ENCODE data around the gene OR8J1. TPM values are rescaled to one million over a fixed set of nuclear protein-coding genes. Genes with fewer than 3 reads are reported as not detected.
"Not testable (repeated sequence)": the region's sequence is repeated elsewhere in the genome, so short reads cannot be mapped to it uniquely, and the experiment has no call there.

OR8J1 gene
- total RNA-seq = not detected

- no peaks in the 10 kb centered on the region for H3K4me1 Mint-ChIP-seq
- intact Hi-C loops (cut with DNase I, micrococcal nuclease) = no loop called here
- no peaks in the 10 kb centered on the region for H3K36me3 Mint-ChIP-seq (ENCODE audit: low read depth)
Measured at GRCh38 chr11:56353991-56354390, at the start of gene OR8J1. Gene OR8J1 (plus strand): TSS chr11:56354291. CDS start chr11:56360247, 5,956 bp downstream.

GRCh38 chr11:56307836-56308235 is 46.3 kb upstream of the OR8J1 start:
- Mint-ChIP-seq H3K36me3 (ENCODE audit: low read depth) (no peaks in the 10 kb centered on the region), H3K27ac (no peak overlapping the region), H3K4me3 (no peak overlapping the region), H3K9me3 (ENCODE audit: low read depth) (peaks cover 25% of the 10 kb centered on the region), H3K27me3 (no peaks in the 10 kb centered on the region), H3K4me1 (no peaks in the 10 kb centered on the region)
- intact Hi-C loops (cut with DNase I, micrococcal nuclease) = no loop called here
- ATAC-seq (no peak), DNase-seq (no peak)
- CTCF ChIA-PET = no interaction called here
- POLR2A ChIA-PET = no interaction called here

More at GRCh38 chr11:56353991-56354390, at the start of gene OR8J1:
- H3K27me3 Mint-ChIP-seq = no peaks in the 10 kb centered on the region
- ChIA-PET CTCF (no interaction called here), POLR2A (no interaction called here)
- DNase-seq (no peak), ATAC-seq (no peak)
- H3K27ac Mint-ChIP-seq = no peak within 1 kb of the TSS
- H3K9me3 Mint-ChIP-seq (ENCODE audit: low read depth) = no peaks in the 10 kb centered on the region
- H3K4me3 Mint-ChIP-seq = no peak within 1 kb of the TSS

GRCh38 chr11:56314844-56315243 is 39.2 kb upstream of the OR8J1 start, which contains the start of gene OR8K3:
Gene OR8K3 (plus strand): TSS chr11:56315144. CDS start chr11:56318307, 3,163 bp downstream.
- ChIA-PET CTCF (no interaction called here), POLR2A (no interaction called here)
- H3K27ac Mint-ChIP-seq = no peak within 1 kb of the TSS
- intact Hi-C loops (cut with DNase I, micrococcal nuclease) = no loop called here
- H3K4me3 Mint-ChIP-seq = no peak within 1 kb of the TSS
- H3K9me3 Mint-ChIP-seq (ENCODE audit: low read depth) = peaks cover 15% of the 10 kb centered on the region
- H3K36me3 Mint-ChIP-seq (ENCODE audit: low read depth) = no peaks in the 10 kb centered on the region
- no peaks in the 10 kb centered on the region for H3K4me1 Mint-ChIP-seq
- DNase-seq (no peak), ATAC-seq (no peak)
- H3K27me3 Mint-ChIP-seq = no peaks in the 10 kb centered on the region

GRCh38 chr11:56331861-56332491 is 22.1 kb upstream of the OR8J1 start:
- H3K4me1 Mint-ChIP-seq = no peaks in the 10 kb centered on the region
- no peaks in the 10 kb centered on the region for H3K27me3 Mint-ChIP-seq
- peaks cover 5% of the 10 kb centered on the region for H3K9me3 Mint-ChIP-seq (ENCODE audit: low read depth)
- no peak overlapping the region for H3K27ac Mint-ChIP-seq
- POLR2A ChIA-PET = no interaction called here
- DNase-seq = no peak
- ATAC-seq = no peak
- no peak overlapping the region for H3K4me3 Mint-ChIP-seq
- CTCF ChIA-PET = no interaction called here
- H3K36me3 Mint-ChIP-seq (ENCODE audit: low read depth) = no peaks in the 10 kb centered on the region
- intact Hi-C loops (cut with DNase I, micrococcal nuclease) = no loop called here

- no peak overlapping the region for H3K4me3 Mint-ChIP-seq
- H3K36me3 Mint-ChIP-seq (ENCODE audit: low read depth) = no peaks in the 10 kb centered on the region
- no peaks in the 10 kb centered on the region for H3K4me1 Mint-ChIP-seq
- POLR2A ChIA-PET = no interaction called here
- CTCF ChIA-PET = no interaction called here
- intact Hi-C loops (cut with DNase I, micrococcal nuclease) = no loop called here
- peaks cover 7% of the 10 kb centered on the region for H3K9me3 Mint-ChIP-seq (ENCODE audit: low read depth)
- ATAC-seq (no peak), DNase-seq (no peak)
- H3K27me3 Mint-ChIP-seq = no peaks in the 10 kb centered on the region
- H3K27ac Mint-ChIP-seq = no peak overlapping the region
Measured at GRCh38 chr11:56333156-56333555, 20.9 kb upstream of the OR8J1 start.

- intact Hi-C loops (cut with DNase I, micrococcal nuclease) = no loop called here
- Mint-ChIP-seq H3K27ac (no peak overlapping the region), H3K36me3 (ENCODE audit: low read depth) (no peaks in the 10 kb centered on the region), H3K9me3 (ENCODE audit: low read depth) (peaks cover 20% of the 10 kb centered on the region), H3K4me1 (no peaks in the 10 kb centered on the region), H3K4me3 (no peak overlapping the region), H3K27me3 (no peaks in the 10 kb centered on the region)
- DNase-seq (no peak), ATAC-seq (no peak)
- ChIA-PET CTCF (no interaction called here), POLR2A (no interaction called here)
Measured at GRCh38 chr11:56340289-56340688, 13.8 kb upstream of the OR8J1 start.

- H3K9me3 Mint-ChIP-seq (ENCODE audit: low read depth) = peaks cover 14% of the 10 kb centered on the region
- no peak within 1 kb of the TSS for H3K27ac Mint-ChIP-seq
- POLR2A ChIA-PET = no interaction called here
- H3K4me3 Mint-ChIP-seq = no peak within 1 kb of the TSS
- CTCF ChIA-PET = no interaction called here
- no peaks in the 10 kb centered on the region for H3K4me1 Mint-ChIP-seq
- H3K27me3 Mint-ChIP-seq = no peaks in the 10 kb centered on the region
- DNase-seq = no peak
- intact Hi-C loops (cut with DNase I, micrococcal nuclease) = no loop called here
- ATAC-seq = no peak
- H3K36me3 Mint-ChIP-seq (ENCODE audit: low read depth) = no peaks in the 10 kb centered on the region
Measured at GRCh38 chr11:56345739-56346138, 8.4 kb upstream of the OR8J1 start, which contains the start of gene OR8K1. Gene OR8K1 (plus strand): TSS chr11:56346039. CDS start chr11:56346039, 0 bp downstream.

GRCh38 chr11:56375324-56375723 is 21.2 kb downstream of the OR8J1 start, which contains the start of gene OR8U1:
Gene OR8U1 (plus strand): TSS chr11:56375624. CDS start chr11:56375624, 0 bp downstream.
- H3K27me3 Mint-ChIP-seq = no peaks in the 10 kb centered on the region
- POLR2A ChIA-PET = no interaction called here
- CTCF ChIA-PET = no interaction called here
- intact Hi-C loops (cut with DNase I, micrococcal nuclease) = no loop called here
- H3K36me3 Mint-ChIP-seq (ENCODE audit: low read depth) = no peaks in the 10 kb centered on the region
- H3K4me3 Mint-ChIP-seq = no peak within 1 kb of the TSS
- DNase-seq (no peak), ATAC-seq (no peak)
- H3K4me1 Mint-ChIP-seq = no peaks in the 10 kb centered on the region
- peaks cover 12% of the 10 kb centered on the region for H3K9me3 Mint-ChIP-seq (ENCODE audit: low read depth)
- H3K27ac Mint-ChIP-seq = no peak within 1 kb of the TSS

- no peak for ATAC-seq
- POLR2A ChIA-PET = no interaction called here
- DNase-seq = no peak
- H3K27me3 Mint-ChIP-seq = no peaks in the 10 kb centered on the region
- H3K4me1 Mint-ChIP-seq = no peaks in the 10 kb centered on the region
- H3K27ac Mint-ChIP-seq = no peak overlapping the region
- no peak overlapping the region for H3K4me3 Mint-ChIP-seq
- CTCF ChIA-PET = no interaction called here
- no peaks in the 10 kb centered on the region for H3K36me3 Mint-ChIP-seq (ENCODE audit: low read depth)
- H3K9me3 Mint-ChIP-seq (ENCODE audit: low read depth) = peaks cover 7% of the 10 kb centered on the region
- intact Hi-C loops (cut with DNase I, micrococcal nuclease) = no loop called here
Measured at GRCh38 chr11:56380120-56380519, 26.0 kb downstream of the OR8J1 start.

- intact Hi-C loops (cut with DNase I, micrococcal nuclease) = no loop called here
- H3K4me3 Mint-ChIP-seq = no peak overlapping the region
- CTCF ChIA-PET = no interaction called here
- ATAC-seq (no peak), DNase-seq (no peak)
- H3K9me3 Mint-ChIP-seq (ENCODE audit: low read depth) = peaks cover 9% of the 10 kb centered on the region
- no peaks in the 10 kb centered on the region for H3K4me1 Mint-ChIP-seq
- H3K27ac Mint-ChIP-seq = no peak overlapping the region
- POLR2A ChIA-PET = no interaction called here
- H3K27me3 Mint-ChIP-seq = no peaks in the 10 kb centered on the region
- no peaks in the 10 kb centered on the region for H3K36me3 Mint-ChIP-seq (ENCODE audit: low read depth)
Measured at GRCh38 chr11:56394381-56394780, 40.3 kb downstream of the OR8J1 start.

GRCh38 chr11:56396047-56396446 is 42.0 kb downstream of the OR8J1 start:
- Mint-ChIP-seq H3K4me3 (no peak overlapping the region), H3K27ac (no peak overlapping the region), H3K9me3 (ENCODE audit: low read depth) (peaks cover 9% of the 10 kb centered on the region), H3K4me1 (no peaks in the 10 kb centered on the region), H3K27me3 (no peaks in the 10 kb centered on the region), H3K36me3 (ENCODE audit: low read depth) (no peaks in the 10 kb centered on the region)
- DNase-seq (no peak), ATAC-seq (no peak)
- ChIA-PET CTCF (no interaction called here), POLR2A (no interaction called here)
- intact Hi-C loops (cut with DNase I, micrococcal nuclease) = no loop called here

GRCh38 chr11:56401858-56402461 is 47.9 kb downstream of the OR8J1 start:
- H3K4me1 Mint-ChIP-seq; H3K27ac Mint-ChIP-seq; ATAC-seq; DNase-seq; H3K27me3 Mint-ChIP-seq; H3K4me3 Mint-ChIP-seq; H3K36me3 Mint-ChIP-seq (ENCODE audit: low read depth); CTCF ChIA-PET; intact Hi-C loops (cut with DNase I, micrococcal nuclease); POLR2A ChIA-PET: not testable (repeated sequence)
- peaks cover 14% of the 10 kb centered on the region for H3K9me3 Mint-ChIP-seq (ENCODE audit: low read depth)
